ENCODE measurements around the gene EPB41L3. TPM values are rescaled to one million over a fixed set of nuclear protein-coding genes. Genes with fewer than 3 reads are reported as not detected.

EPB41L3 gene
- total and polyA plus RNA-seq, 10 of the 15 experiments (the other 5 are each of a cell fraction or from before 2014, with no cell fraction given) = 0.11 to 0.69 (median 0.23) TPM; not detected in 6

- no peak for TF ChIP-seq ZBTB40 (IDR thresholded peaks at IDR 0.05; ENCODE audit: borderline replicate concordance)
- TF ChIP-seq JUNB (IDR thresholded peaks at IDR 0.05) = no peak
- TF ChIP-seq ESRRA (IDR thresholded peaks at IDR 0.05; ENCODE audit: low read length) = no peak
- TF ChIP-seq PAX5 (IDR thresholded peaks at IDR 0.05; ENCODE audit: borderline replicate concordance, low read depth, low read length) = no peak
These were observed 29.9 kb downstream of the EPB41L3 start (continued) for GRCh38 chr18:5513947-5514346.

GRCh38 chr18:5512176-5512575, 31.6 kb downstream of the EPB41L3 start:
- Histone ChIP-seq H2AFZ (ENCODE audit: control insufficient read depth, low read depth, low read length) (no peak overlapping the region), H3K9me3 (replicated peaks; ENCODE audit: control insufficient read depth, insufficient read depth, low read length) (no peaks in the 10 kb centered on the region), H4K20me1 (ENCODE audit: control insufficient read depth, insufficient read depth) (no peaks in the 10 kb centered on the region), H3K4me2 (ENCODE audit: control insufficient read depth, insufficient read depth) (no peak overlapping the region), H3K79me2 (ENCODE audit: control insufficient read depth, insufficient read depth, low read length) (no peaks in the 10 kb centered on the region), H3K4me1 (ENCODE audit: control insufficient read depth, insufficient read depth, low read length) (no peaks in the 10 kb centered on the region), H3K36me3 (ENCODE audit: control insufficient read depth in 2 of 2, insufficient read depth in 2 of 2, low read length in 1 of 2) (no peaks in the 10 kb centered on the region), H3K27me3 (replicated peaks in 1 of 2; ENCODE audit: control insufficient read depth in 2 of 2, insufficient read depth in 2 of 2, low read length in 1 of 2) (no peaks in the 10 kb centered on the region), H3K4me3 (no peak overlapping the region), H3K9ac (ENCODE audit: control insufficient read depth, insufficient read depth, low read length) (no peak overlapping the region), H3K27ac (ENCODE audit: control insufficient read depth, insufficient read depth) (no peak overlapping the region)
- ChIA-PET SMC1A (ENCODE audit: uncharacterized antibody, unreplicated experiment) (no interaction called here), CTCF (no interaction called here), POLR2A (no interaction called here), RAD21 (ENCODE audit: unreplicated experiment) (no interaction called here)
- TF ChIP-seq NFYA (IDR thresholded peaks at IDR 0.05; ENCODE audit: borderline replicate concordance, low read depth, low read length) (no peak), ESRRA (IDR thresholded peaks at IDR 0.05; ENCODE audit: low read length) (no peak), NR2C2 (IDR thresholded peaks at IDR 0.05; ENCODE audit: borderline replicate concordance, control insufficient read depth, insufficient read length, low read depth) (no peak), SMAD1 (IDR thresholded peaks at IDR 0.05; ENCODE audit: low read depth, partially characterized antibody) (no peak), RELA (IDR thresholded peaks at IDR 0.05; ENCODE audit: borderline replicate concordance, partially characterized antibody) (no peak), JUND (IDR thresholded peaks at IDR 0.05; ENCODE audit: low read depth, low read length) (no peak), ZBTB40 (IDR thresholded peaks at IDR 0.05; ENCODE audit: borderline replicate concordance) (no peak)
- WGBS (ENCODE audit: insufficient coverage, insufficient replicate concordance, low lambda C conversion rate, missing lambda C conversion rate) = 61% methylated on average over 4 of the region's 4 CpGs
- intact Hi-C loops (cut with micrococcal nuclease; ENCODE audit: unreplicated experiment) = no loop called here
- no TSS peak for BruUV-seq (replicated peaks)
- no peak for ATAC-seq
- in situ Hi-C loops (cut with MboI) = no loop called here
- FAIRE-seq = no peak
- DNase-seq (ENCODE audit: low read depth, low spot score) = no peak

All from GM12878 (cell line).